Panc1 (cell line): ENCODE data around the gene C8B. TPM values are rescaled to one million over a fixed set of nuclear protein-coding genes. Genes with fewer than 3 reads are reported as not detected.

Source experiments
- ATAC-seq: fragments of 200-7000 bp; cut with Tn5 transposase; 2 replicates; pipeline ENCODE4 v1.9.1; 2020; ENCODE audit warnings: mild to moderate bottlenecking, moderate library complexity
- BruUV-seq: library from RNA; stranded (reverse); fragments of 400-500 nt; replicated peaks from 2 replicates; lab custom pipeline; 2021; lab: Mats Ljungman, UMichigan
- CTCF ChIA-PET: fragments of 300-600 bp; sonication (Branson Sonifier 250); formaldehyde crosslinking; loops from one replicate; lab custom pipeline; 2022; ENCODE audit warnings: antibody characterized with exemption; lab: Charles Lee
- POLR2A ChIA-PET: fragments of 300-600 bp; sonication (Branson Sonifier 250); formaldehyde crosslinking; loops from one replicate; lab custom pipeline; 2022; ENCODE audit warnings: antibody characterized with exemption; lab: Charles Lee
- DNase-seq: peaks from one replicate; pipeline ENCODE4 v3.0.0-alpha.2; 2010; ENCODE audit warnings: low read depth, low spot score
- H3K27ac ChIP-seq: 2 replicates; pipeline ENCODE4 v1.5.1; 2011; ENCODE audit warnings: mild to moderate bottlenecking, low read length, inconsistent platforms
- H3K27me3 ChIP-seq: fragments of 200-500 bp; sonication (Bioruptor generic); 2 replicates; pipeline ENCODE4 v1.6.0; 2014; ENCODE audit warnings: low read length, inconsistent platforms; ENCODE audit not compliant: control insufficient read depth, insufficient read depth
- H3K36me3 ChIP-seq: fragments of 200-500 bp; sonication (Bioruptor generic); 2 replicates; pipeline ENCODE4 v1.5.1; 2014; ENCODE audit warnings: inconsistent platforms, mild to moderate bottlenecking, low read length, moderate library complexity; ENCODE audit not compliant: control insufficient read depth, insufficient read depth
- H3K4me1 ChIP-seq: 2 replicates; pipeline ENCODE4 v1.5.1; 2011; ENCODE audit warnings: inconsistent platforms, mild to moderate bottlenecking, low read length, moderate library complexity; ENCODE audit not compliant: control insufficient read depth, insufficient read depth
- H3K4me3 ChIP-seq, 2 experiments: 2 replicates each; pipeline ENCODE4 v1.5.1; 2011 to 2012; ENCODE audit warnings: low read depth in 2 of 2, low read length in 2 of 2, mild to moderate bottlenecking in 2 of 2, inconsistent platforms in 1 of 2, moderate library complexity in 1 of 2
- H3K9me3 ChIP-seq: fragments of 200-500 bp; sonication (Bioruptor generic); 2 replicates; pipeline ENCODE4 v1.5.1; 2014; ENCODE audit warnings: low read depth, mild to moderate bottlenecking, inconsistent platforms, low read length, moderate library complexity; ENCODE audit not compliant: control insufficient read depth, insufficient read depth
- POLR2AphosphoS5 ChIP-seq: IDR thresholded peaks from 2 replicates; pipeline ENCODE4 v1.6.1; 2012; ENCODE audit warnings: mild to moderate bottlenecking, low read depth, low read length, moderate library complexity
- REST ChIP-seq, 2 experiments: IDR thresholded peaks; 2 replicates each; pipeline ENCODE4 v1.6.1; 2011 to 2012; ENCODE audit warnings: low read depth in 2 of 2, control low read depth in 1 of 2, low read length in 1 of 2, mild to moderate bottlenecking in 1 of 2, moderate library complexity in 1 of 2; ENCODE audit not compliant: insufficient read depth in 1 of 2
- SIN3A ChIP-seq: IDR thresholded peaks from 2 replicates; pipeline ENCODE4 v1.6.1; 2012; ENCODE audit warnings: low read depth, mild to moderate bottlenecking, low read length, moderate library complexity, borderline replicate concordance; ENCODE audit not compliant: insufficient read depth
- TCF7L2 ChIP-seq: IDR thresholded peaks from 2 replicates; pipeline ENCODE4 v1.6.1; 2011; ENCODE audit warnings: mild to moderate bottlenecking, low read depth, low read length, inconsistent platforms
- in situ Hi-C: cut with HindIII; loops from 2 replicates; pipeline ENCODE4 v1.10.0; 2016; ENCODE audit warnings: low sequenced_read_pairs, low pct_unique_long_range_greater_than_20kb
- intact Hi-C: fragments of 100-400 bp; cut with micrococcal nuclease; formaldehyde crosslinking; loops from one replicate; pipeline ENCODE4 v1.10.0; 2022; ENCODE audit not compliant: unreplicated experiment
- total RNA-seq: library from RNA; stranded (reverse); gene quantifications from one replicate; pipeline ENCODE4 v1.2.1, GENCODE V29; 2021; ENCODE audit not compliant: unreplicated experiment
- TF ChIP-seq, protein P1 (sequence below): fragments of 450-650 bp; IDR thresholded peaks from 2 replicates; pipeline ENCODE4 v1.5.1; 2017; ENCODE audit warnings: mild to moderate bottlenecking

The C8B gene
- total RNA-seq, 1 experiment from 2014 or later, result not detected

DNA sequence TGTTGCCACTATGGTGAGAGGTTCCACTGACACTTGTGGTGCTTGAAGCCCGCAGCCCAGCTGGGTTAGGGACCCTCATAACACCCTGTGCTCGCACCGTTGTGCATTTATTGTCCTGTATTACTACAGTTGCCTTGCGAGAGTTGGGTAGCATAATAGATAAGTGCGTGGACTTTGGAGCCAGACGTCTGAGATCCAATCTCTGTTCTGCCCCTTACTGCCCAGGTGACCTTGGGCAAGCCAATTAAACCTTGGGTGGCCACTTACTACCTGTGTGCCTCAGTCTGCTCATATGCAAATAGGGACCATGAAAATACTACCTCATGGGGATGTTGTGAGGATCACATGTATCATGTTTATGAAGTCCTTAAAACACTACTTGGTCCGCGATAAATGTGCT, 13.3 kb downstream of the C8B start:
- no peaks in the 10 kb centered on the region for H3K9me3 ChIP-seq
- in situ Hi-C loops, result no loop called here
- no TSS peak for BruUV-seq
- ChIA-PET POLR2A (no interaction called here), CTCF (no interaction called here)
- no peak overlapping the region for H3K27ac ChIP-seq
- ATAC-seq (no peak), DNase-seq (no peak)
- no peak overlapping the region for H3K4me3 ChIP-seq
- 0 out of 2 replicates have a peak, but pooled peaks cover 2% of the 10 kb centered on the region for H3K27me3 ChIP-seq
- intact Hi-C loops, result no loop called here
- TF ChIP-seq TCF7L2, result no peak
- H3K36me3 ChIP-seq, result no peaks in the 10 kb centered on the region
- no peaks in the 10 kb centered on the region for H3K4me1 ChIP-seq

- POLR2A ChIA-PET, result no interaction called here
- in situ Hi-C loops (no loop called here), intact Hi-C loops (no loop called here)
- no peaks in the 10 kb centered on the region for H3K36me3 ChIP-seq
- H3K27ac ChIP-seq, result no peak overlapping the region
- TF ChIP-seq SIN3A, result no peak
- TF ChIP-seq POLR2AphosphoS5, result no peak
- no peak for TF ChIP-seq TCF7L2
- TF ChIP-seq, protein P1, sequence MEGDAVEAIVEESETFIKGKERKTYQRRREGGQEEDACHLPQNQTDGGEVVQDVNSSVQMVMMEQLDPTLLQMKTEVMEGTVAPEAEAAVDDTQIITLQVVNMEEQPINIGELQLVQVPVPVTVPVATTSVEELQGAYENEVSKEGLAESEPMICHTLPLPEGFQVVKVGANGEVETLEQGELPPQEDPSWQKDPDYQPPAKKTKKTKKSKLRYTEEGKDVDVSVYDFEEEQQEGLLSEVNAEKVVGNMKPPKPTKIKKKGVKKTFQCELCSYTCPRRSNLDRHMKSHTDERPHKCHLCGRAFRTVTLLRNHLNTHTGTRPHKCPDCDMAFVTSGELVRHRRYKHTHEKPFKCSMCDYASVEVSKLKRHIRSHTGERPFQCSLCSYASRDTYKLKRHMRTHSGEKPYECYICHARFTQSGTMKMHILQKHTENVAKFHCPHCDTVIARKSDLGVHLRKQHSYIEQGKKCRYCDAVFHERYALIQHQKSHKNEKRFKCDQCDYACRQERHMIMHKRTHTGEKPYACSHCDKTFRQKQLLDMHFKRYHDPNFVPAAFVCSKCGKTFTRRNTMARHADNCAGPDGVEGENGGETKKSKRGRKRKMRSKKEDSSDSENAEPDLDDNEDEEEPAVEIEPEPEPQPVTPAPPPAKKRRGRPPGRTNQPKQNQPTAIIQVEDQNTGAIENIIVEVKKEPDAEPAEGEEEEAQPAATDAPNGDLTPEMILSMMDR, result no peak
- TF ChIP-seq REST (IDR thresholded peaks at IDR 0.05; ENCODE audit: insufficient read depth in 1 of 2, low read depth in 2 of 2, low read length in 1 of 2), result no peak
- H3K4me3 ChIP-seq, result no peak overlapping the region
- no peak for DNase-seq
- BruUV-seq, result no TSS peak
- H3K9me3 ChIP-seq, result no peaks in the 10 kb centered on the region
- H3K27me3 ChIP-seq, result no peaks in the 10 kb centered on the region
- CTCF ChIA-PET, result no interaction called here
- H3K4me1 ChIP-seq, result no peaks in the 10 kb centered on the region
- ATAC-seq, result no peak
Observed at GRCh38 chr1:56948403-56949023, 17.3 kb downstream of the C8B start.

- POLR2A ChIA-PET, result no interaction called here
- in situ Hi-C loops (no loop called here), intact Hi-C loops (no loop called here)
- no TSS peak for BruUV-seq
- CTCF ChIA-PET, result no interaction called here
- H3K4me3 ChIP-seq, result no peak overlapping the region
- H3K9me3 ChIP-seq, result no peaks in the 10 kb centered on the region
- no peaks in the 10 kb centered on the region for H3K27me3 ChIP-seq
- no peak for DNase-seq
- TF ChIP-seq, protein P1, result no peak
- TF ChIP-seq REST (IDR thresholded peaks at IDR 0.05; ENCODE audit: insufficient read depth in 1 of 2, low read depth in 2 of 2, low read length in 1 of 2), result no peak
- TF ChIP-seq TCF7L2, result no peak
- no peak for TF ChIP-seq POLR2AphosphoS5
- no peak for TF ChIP-seq SIN3A
- no peaks in the 10 kb centered on the region for H3K4me1 ChIP-seq
- H3K36me3 ChIP-seq, result no peaks in the 10 kb centered on the region
- no peak for ATAC-seq
- H3K27ac ChIP-seq, result no peak overlapping the region
Observed at GRCh38 chr1:56940039-56940438, 25.8 kb downstream of the C8B start.
